HEK293 (cell line): ENCODE data around the gene SLC6A15.

Experiments
- CTCF ChIA-PET: fragments of 350-600 bp; formaldehyde crosslinking; extraction: SDS; loops from one replicate; lab custom pipeline; 2021; ENCODE audit warnings: antibody characterized with exemption; lab: Yijun Ruan, JAX
- POLR2A ChIA-PET: fragments of 300-600 bp; formaldehyde crosslinking; extraction: SDS; loops from one replicate; lab custom pipeline; 2020; ENCODE audit warnings: antibody characterized with exemption, inconsistent platforms; lab: Yijun Ruan, JAX
- H3K27ac ChIP-seq: fragments of 200-500 bp; sonication (Bioruptor generic); 2 replicates; pipeline ENCODE4 v1.5.1; 2014; ENCODE audit warnings: low read depth, low read length, control low read depth, inconsistent platforms; ENCODE audit errors: extremely low read depth
- H3K36me3 ChIP-seq, 2 experiments: fragments of 200-500 bp in 1 of 2; sonication (Bioruptor generic) in 1 of 2; 1 replicate in 1 of 2; 2 replicates in 1 of 2; pipeline ENCODE4 v1.5.1; 2014 to 2017; ENCODE audit warnings: inconsistent platforms in 2 of 2, low read length in 2 of 2; ENCODE audit not compliant: control insufficient read depth in 2 of 2, insufficient read depth in 1 of 2
- H3K4me1 ChIP-seq: fragments of 200-500 bp; sonication (Bioruptor generic); 2 replicates; pipeline ENCODE4 v1.5.1; 2014; ENCODE audit warnings: mild to moderate bottlenecking, low read length, inconsistent platforms; ENCODE audit not compliant: control insufficient read depth, insufficient read depth
- H3K4me3 ChIP-seq: 2 replicates; pipeline ENCODE4 v1.5.1; 2011; ENCODE audit warnings: low read depth, mild to moderate bottlenecking, control low read depth, low read length, moderate library complexity
- H3K9me3 ChIP-seq: fragments of 200-500 bp; sonication (Bioruptor generic); 2 replicates; pipeline ENCODE4 v1.5.1; 2014; ENCODE audit warnings: low read depth, low read length, inconsistent platforms; ENCODE audit not compliant: control insufficient read depth, insufficient read depth
- HOXD13 ChIP-seq: sonication (generic); formaldehyde crosslinking; IDR thresholded peaks from 2 replicates; pipeline ENCODE4 v1.8.0; 2022; ENCODE audit warnings: missing genetic modification reagents, borderline replicate concordance
- IKZF3 ChIP-seq: fragments of 450-650 bp; IDR thresholded peaks from 2 replicates; pipeline ENCODE4 v1.5.0; 2018; ENCODE audit warnings: missing biosample characterization, mild to moderate bottlenecking, missing genetic modification characterization, moderate library complexity
- MYNN ChIP-seq: fragments of 450-650 bp; formaldehyde crosslinking; IDR thresholded peaks from 2 replicates; pipeline ENCODE4 v1.5.1; 2016; ENCODE audit warnings: missing biosample characterization, missing genetic modification characterization, borderline replicate concordance
- ZBTB44 ChIP-seq: fragments of 450-650 bp; IDR thresholded peaks from 2 replicates; pipeline ENCODE4 v1.5.1; 2018; ENCODE audit warnings: missing biosample characterization, mild to moderate bottlenecking, missing genetic modification characterization
- ZFP3 ChIP-seq: fragments of 450-650 bp; formaldehyde crosslinking; IDR thresholded peaks from 2 replicates; pipeline ENCODE4 v1.5.1; 2016; ENCODE audit warnings: low read depth, missing biosample characterization, missing genetic modification characterization
- ZNF133 ChIP-seq: fragments of 450-650 bp; formaldehyde crosslinking; IDR thresholded peaks from 2 replicates; pipeline ENCODE4 v1.5.1; 2016; ENCODE audit warnings: missing biosample characterization, missing genetic modification characterization
- ZNF155 ChIP-seq: fragments of 450-650 bp; formaldehyde crosslinking; IDR thresholded peaks from 2 replicates; pipeline ENCODE4 v1.5.1; 2016; ENCODE audit warnings: missing biosample characterization, missing genetic modification characterization
- ZNF16 ChIP-seq: fragments of 450-650 bp; formaldehyde crosslinking; IDR thresholded peaks from 2 replicates; pipeline ENCODE4 v1.5.1; 2016; ENCODE audit warnings: low read depth, missing biosample characterization, missing genetic modification characterization
- ZNF184 ChIP-seq: fragments of 450-650 bp; IDR thresholded peaks from 2 replicates; pipeline ENCODE4 v1.5.1; 2018; ENCODE audit warnings: missing biosample characterization, mild to moderate bottlenecking, missing genetic modification characterization
- ZNF266 ChIP-seq: fragments of 450-650 bp; formaldehyde crosslinking; IDR thresholded peaks from 2 replicates; pipeline ENCODE4 v1.5.1; 2016; ENCODE audit warnings: missing biosample characterization, missing genetic modification characterization, low read depth
- ZNF473 ChIP-seq: fragments of 450-650 bp; formaldehyde crosslinking; IDR thresholded peaks from 2 replicates; pipeline ENCODE4 v1.5.1; 2017; ENCODE audit warnings: missing biosample characterization, missing genetic modification characterization
- ZNF521 ChIP-seq: fragments of 450-650 bp; formaldehyde crosslinking; IDR thresholded peaks from 2 replicates; pipeline ENCODE4 v1.5.1; 2017; ENCODE audit warnings: missing biosample characterization, mild to moderate bottlenecking, missing genetic modification characterization
- ZNF585B ChIP-seq: fragments of 450-650 bp; formaldehyde crosslinking; IDR thresholded peaks from 2 replicates; pipeline ENCODE4 v1.5.1; 2016; ENCODE audit warnings: missing biosample characterization, missing genetic modification characterization
- ZNF600 ChIP-seq: fragments of 450-650 bp; formaldehyde crosslinking; IDR thresholded peaks from 2 replicates; pipeline ENCODE4 v1.5.1; 2016; ENCODE audit warnings: missing biosample characterization, missing genetic modification characterization
- ZNF610 ChIP-seq: fragments of 450-650 bp; formaldehyde crosslinking; IDR thresholded peaks from 2 replicates; pipeline ENCODE4 v1.5.1; 2016; ENCODE audit warnings: missing biosample characterization, missing genetic modification characterization, borderline replicate concordance
- ZNF624 ChIP-seq: fragments of 450-650 bp; formaldehyde crosslinking; IDR thresholded peaks from 2 replicates; pipeline ENCODE4 v1.5.1; 2017; ENCODE audit warnings: missing biosample characterization, missing genetic modification characterization
- ZNF654 ChIP-seq: fragments of 450-650 bp; formaldehyde crosslinking; IDR thresholded peaks from 2 replicates; pipeline ENCODE4 v1.5.1; 2016; ENCODE audit warnings: low read depth, missing biosample characterization, missing genetic modification characterization
- ZNF677 ChIP-seq: fragments of 450-650 bp; IDR thresholded peaks from 2 replicates; pipeline ENCODE4 v1.5.0; 2018; ENCODE audit warnings: missing biosample characterization, mild to moderate bottlenecking, missing genetic modification characterization, moderate library complexity
- ZSCAN23 ChIP-seq: fragments of 450-650 bp; formaldehyde crosslinking; IDR thresholded peaks from 2 replicates; pipeline ENCODE4 v1.5.1; 2016; ENCODE audit warnings: missing biosample characterization, missing genetic modification characterization
- ZSCAN30 ChIP-seq: fragments of 450-650 bp; IDR thresholded peaks from 2 replicates; pipeline ENCODE4 v1.5.1; 2018; ENCODE audit warnings: missing biosample characterization, mild to moderate bottlenecking, missing genetic modification characterization, moderate library complexity
- TF ChIP-seq, protein P1 (sequence below): fragments of 450-650 bp; formaldehyde crosslinking; IDR thresholded peaks from 2 replicates; pipeline ENCODE4 v1.5.1; 2016; ENCODE audit warnings: missing biosample characterization, missing genetic modification characterization
- TF ChIP-seq, protein P2 (sequence below): fragments of 450-650 bp; formaldehyde crosslinking; IDR thresholded peaks from 2 replicates; pipeline ENCODE4 v1.5.1; 2017; ENCODE audit warnings: missing biosample characterization, missing genetic modification characterization

SLC6A15 gene

GRCh38 chr12:84841591-84841990 is 71.0 kb downstream of the SLC6A15 start:
- no peaks in the 10 kb centered on the region for H3K36me3 ChIP-seq
- CTCF ChIA-PET, result interaction anchor here (0.7 to 1.6 kb wide), 2 partner anchors 204 to 213 kb away, joined by 3 to 4 read pairs; no protein-coding TSS in a partner anchor

DNA sequence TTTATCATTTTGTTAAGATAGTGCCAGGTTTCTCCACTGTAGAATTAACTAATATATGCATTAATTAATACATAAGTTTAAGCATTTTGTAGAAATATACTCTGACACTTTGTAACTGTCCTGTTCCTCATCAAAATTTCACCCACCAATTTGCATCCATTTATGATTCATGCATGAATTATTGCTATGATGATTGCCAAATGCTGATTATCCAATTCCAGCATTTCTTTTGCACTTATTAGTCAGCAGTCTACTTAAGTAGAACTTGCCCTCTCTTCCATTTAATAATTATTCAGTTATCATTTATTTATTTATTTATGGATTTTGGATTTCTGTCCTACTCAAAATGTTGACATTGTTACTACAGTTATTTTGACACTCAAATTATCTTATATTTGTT is 72.2 kb downstream of the SLC6A15 start:
- no peak overlapping the region for H3K27ac ChIP-seq
- no peaks in the 10 kb centered on the region for H3K9me3 ChIP-seq
- ChIA-PET POLR2A (no interaction called here), CTCF (no interaction called here)
- no peaks in the 10 kb centered on the region for H3K36me3 ChIP-seq
- H3K4me1 ChIP-seq, result no peaks in the 10 kb centered on the region
- no peak overlapping the region for H3K4me3 ChIP-seq
- no peak for TF ChIP-seq MYNN (tag by site-specific recombination)

More at GRCh38 chr12:84841591-84841990, 71.0 kb downstream of the SLC6A15 start:
- no peaks in the 10 kb centered on the region for H3K4me1 ChIP-seq
- H3K9me3 ChIP-seq, result no peaks in the 10 kb centered on the region
- POLR2A ChIA-PET, result no interaction called here
- no peak overlapping the region for H3K4me3 ChIP-seq
- H3K27ac ChIP-seq, result no peak overlapping the region
- TF ChIP-seq ZSCAN30 (tag by site-specific recombination), result no peak
- TF ChIP-seq ZNF585B (tag by site-specific recombination), result no peak
- TF ChIP-seq ZNF473 (tag by site-specific recombination), result no peak
- TF ChIP-seq ZNF266 (tag by site-specific recombination), result no peak
- TF ChIP-seq ZNF16 (tag by site-specific recombination), result no peak
- no peak for TF ChIP-seq ZNF600 (tag by site-specific recombination)
- TF ChIP-seq ZSCAN23, result no peak

DNA sequence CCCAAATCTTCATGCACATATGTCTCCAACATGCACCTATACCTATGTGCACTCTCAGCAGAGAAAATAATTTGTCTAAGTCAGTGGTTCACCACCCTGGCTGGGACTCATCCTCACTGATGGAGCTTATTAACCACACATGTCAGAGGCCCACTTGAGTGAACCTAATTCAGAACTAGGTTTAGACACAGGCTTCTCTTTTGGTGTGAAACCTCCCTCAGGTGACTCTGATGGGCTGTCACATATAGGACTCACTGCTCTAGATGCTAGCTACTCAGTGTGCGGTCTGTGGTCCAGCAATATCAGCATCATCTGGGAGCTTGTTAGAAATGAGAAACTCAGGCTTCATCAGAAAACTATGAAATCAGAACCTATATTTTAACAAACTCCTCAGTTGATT is 85.7 kb downstream of the SLC6A15 start:
- no peak for TF ChIP-seq ZBTB44 (tag by site-specific recombination)
- no peak for TF ChIP-seq ZNF600 (tag by site-specific recombination)
- no peak for TF ChIP-seq ZNF610
- TF ChIP-seq, protein P1, sequence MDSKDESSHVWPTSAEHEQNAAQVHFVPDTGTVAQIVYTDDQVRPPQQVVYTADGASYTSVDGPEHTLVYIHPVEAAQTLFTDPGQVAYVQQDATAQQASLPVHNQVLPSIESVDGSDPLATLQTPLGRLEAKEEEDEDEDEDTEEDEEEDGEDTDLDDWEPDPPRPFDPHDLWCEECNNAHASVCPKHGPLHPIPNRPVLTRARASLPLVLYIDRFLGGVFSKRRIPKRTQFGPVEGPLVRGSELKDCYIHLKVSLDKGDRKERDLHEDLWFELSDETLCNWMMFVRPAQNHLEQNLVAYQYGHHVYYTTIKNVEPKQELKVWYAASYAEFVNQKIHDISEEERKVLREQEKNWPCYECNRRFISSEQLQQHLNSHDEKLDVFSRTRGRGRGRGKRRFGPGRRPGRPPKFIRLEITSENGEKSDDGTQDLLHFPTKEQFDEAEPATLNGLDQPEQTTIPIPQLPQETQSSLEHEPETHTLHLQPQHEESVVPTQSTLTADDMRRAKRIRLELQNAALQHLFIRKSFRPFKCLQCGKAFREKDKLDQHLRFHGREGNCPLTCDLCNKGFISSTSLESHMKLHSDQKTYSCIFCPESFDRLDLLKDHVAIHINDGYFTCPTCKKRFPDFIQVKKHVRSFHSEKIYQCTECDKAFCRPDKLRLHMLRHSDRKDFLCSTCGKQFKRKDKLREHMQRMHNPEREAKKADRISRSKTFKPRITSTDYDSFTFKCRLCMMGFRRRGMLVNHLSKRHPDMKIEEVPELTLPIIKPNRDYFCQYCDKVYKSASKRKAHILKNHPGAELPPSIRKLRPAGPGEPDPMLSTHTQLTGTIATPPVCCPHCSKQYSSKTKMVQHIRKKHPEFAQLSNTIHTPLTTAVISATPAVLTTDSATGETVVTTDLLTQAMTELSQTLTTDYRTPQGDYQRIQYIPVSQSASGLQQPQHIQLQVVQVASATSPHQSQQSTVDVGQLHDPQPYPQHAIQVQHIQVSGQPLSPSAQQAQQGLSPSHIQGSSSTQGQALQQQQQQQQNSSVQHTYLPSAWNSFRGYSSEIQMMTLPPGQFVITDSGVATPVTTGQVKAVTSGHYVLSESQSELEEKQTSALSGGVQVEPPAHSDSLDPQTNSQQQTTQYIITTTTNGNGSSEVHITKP (tag by site-specific recombination), result no peak
- TF ChIP-seq ZNF133, result no peak
- TF ChIP-seq ZNF521, result no peak
- TF ChIP-seq, protein P2, sequence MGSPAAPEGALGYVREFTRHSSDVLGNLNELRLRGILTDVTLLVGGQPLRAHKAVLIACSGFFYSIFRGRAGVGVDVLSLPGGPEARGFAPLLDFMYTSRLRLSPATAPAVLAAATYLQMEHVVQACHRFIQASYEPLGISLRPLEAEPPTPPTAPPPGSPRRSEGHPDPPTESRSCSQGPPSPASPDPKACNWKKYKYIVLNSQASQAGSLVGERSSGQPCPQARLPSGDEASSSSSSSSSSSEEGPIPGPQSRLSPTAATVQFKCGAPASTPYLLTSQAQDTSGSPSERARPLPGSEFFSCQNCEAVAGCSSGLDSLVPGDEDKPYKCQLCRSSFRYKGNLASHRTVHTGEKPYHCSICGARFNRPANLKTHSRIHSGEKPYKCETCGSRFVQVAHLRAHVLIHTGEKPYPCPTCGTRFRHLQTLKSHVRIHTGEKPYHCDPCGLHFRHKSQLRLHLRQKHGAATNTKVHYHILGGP, result no peak
- TF ChIP-seq IKZF3, result no peak
- TF ChIP-seq ZNF654, result no peak
- no peak for TF ChIP-seq ZNF677
- TF ChIP-seq ZNF184 (tag by site-specific recombination), result no peak
- TF ChIP-seq ZNF624, result no peak
- TF ChIP-seq ZFP3, result no peak
- no peak for TF ChIP-seq HOXD13 (CRISPR knock-in tag)
- TF ChIP-seq ZNF155 (tag by site-specific recombination), result no peak
- Histone ChIP-seq H3K9me3 (no peaks in the 10 kb centered on the region), H3K27ac (no peak overlapping the region), H3K4me1 (no peaks in the 10 kb centered on the region), H3K4me3 (no peak overlapping the region), H3K36me3 (no peaks in the 10 kb centered on the region)
- POLR2A ChIA-PET, result no interaction called here
- CTCF ChIA-PET, result no interaction called here
